ENCODE measurements around the gene SPINT1.

DNA sequence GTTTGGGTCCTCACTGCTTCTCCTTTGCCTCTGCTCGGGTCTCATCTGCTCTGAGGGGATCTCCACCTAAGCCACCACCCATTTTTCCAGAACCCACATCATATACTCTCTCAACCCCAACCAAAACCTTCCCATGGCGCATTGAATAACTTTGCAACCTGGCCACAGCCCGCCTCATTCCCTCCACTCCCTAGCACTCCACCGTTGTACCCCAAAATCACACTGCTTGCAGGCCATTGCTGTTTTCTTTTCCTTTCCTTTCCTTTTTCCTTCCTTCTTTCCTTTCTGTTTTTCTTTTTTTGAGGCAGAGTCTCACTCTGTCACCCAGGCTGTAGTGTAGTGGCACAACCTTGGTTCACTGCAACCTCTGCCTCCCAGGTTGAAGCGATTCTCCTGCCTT, 47.3 kb downstream of the SPINT1 start:
- no peak for TF ChIP-seq JUND (IDR thresholded peaks at IDR 0.05)
- TF ChIP-seq, protein P1, sequence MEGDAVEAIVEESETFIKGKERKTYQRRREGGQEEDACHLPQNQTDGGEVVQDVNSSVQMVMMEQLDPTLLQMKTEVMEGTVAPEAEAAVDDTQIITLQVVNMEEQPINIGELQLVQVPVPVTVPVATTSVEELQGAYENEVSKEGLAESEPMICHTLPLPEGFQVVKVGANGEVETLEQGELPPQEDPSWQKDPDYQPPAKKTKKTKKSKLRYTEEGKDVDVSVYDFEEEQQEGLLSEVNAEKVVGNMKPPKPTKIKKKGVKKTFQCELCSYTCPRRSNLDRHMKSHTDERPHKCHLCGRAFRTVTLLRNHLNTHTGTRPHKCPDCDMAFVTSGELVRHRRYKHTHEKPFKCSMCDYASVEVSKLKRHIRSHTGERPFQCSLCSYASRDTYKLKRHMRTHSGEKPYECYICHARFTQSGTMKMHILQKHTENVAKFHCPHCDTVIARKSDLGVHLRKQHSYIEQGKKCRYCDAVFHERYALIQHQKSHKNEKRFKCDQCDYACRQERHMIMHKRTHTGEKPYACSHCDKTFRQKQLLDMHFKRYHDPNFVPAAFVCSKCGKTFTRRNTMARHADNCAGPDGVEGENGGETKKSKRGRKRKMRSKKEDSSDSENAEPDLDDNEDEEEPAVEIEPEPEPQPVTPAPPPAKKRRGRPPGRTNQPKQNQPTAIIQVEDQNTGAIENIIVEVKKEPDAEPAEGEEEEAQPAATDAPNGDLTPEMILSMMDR (IDR thresholded peaks at IDR 0.05; ENCODE audit: low read depth, low read length, missing input control): no peak
- TF ChIP-seq, protein P2, sequence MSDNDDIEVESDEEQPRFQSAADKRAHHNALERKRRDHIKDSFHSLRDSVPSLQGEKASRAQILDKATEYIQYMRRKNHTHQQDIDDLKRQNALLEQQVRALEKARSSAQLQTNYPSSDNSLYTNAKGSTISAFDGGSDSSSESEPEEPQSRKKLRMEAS (IDR thresholded peaks at IDR 0.05): no peak
- TF ChIP-seq, protein P3, sequence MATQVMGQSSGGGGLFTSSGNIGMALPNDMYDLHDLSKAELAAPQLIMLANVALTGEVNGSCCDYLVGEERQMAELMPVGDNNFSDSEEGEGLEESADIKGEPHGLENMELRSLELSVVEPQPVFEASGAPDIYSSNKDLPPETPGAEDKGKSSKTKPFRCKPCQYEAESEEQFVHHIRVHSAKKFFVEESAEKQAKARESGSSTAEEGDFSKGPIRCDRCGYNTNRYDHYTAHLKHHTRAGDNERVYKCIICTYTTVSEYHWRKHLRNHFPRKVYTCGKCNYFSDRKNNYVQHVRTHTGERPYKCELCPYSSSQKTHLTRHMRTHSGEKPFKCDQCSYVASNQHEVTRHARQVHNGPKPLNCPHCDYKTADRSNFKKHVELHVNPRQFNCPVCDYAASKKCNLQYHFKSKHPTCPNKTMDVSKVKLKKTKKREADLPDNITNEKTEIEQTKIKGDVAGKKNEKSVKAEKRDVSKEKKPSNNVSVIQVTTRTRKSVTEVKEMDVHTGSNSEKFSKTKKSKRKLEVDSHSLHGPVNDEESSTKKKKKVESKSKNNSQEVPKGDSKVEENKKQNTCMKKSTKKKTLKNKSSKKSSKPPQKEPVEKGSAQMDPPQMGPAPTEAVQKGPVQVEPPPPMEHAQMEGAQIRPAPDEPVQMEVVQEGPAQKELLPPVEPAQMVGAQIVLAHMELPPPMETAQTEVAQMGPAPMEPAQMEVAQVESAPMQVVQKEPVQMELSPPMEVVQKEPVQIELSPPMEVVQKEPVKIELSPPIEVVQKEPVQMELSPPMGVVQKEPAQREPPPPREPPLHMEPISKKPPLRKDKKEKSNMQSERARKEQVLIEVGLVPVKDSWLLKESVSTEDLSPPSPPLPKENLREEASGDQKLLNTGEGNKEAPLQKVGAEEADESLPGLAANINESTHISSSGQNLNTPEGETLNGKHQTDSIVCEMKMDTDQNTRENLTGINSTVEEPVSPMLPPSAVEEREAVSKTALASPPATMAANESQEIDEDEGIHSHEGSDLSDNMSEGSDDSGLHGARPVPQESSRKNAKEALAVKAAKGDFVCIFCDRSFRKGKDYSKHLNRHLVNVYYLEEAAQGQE (IDR thresholded peaks at IDR 0.05): no peak

All from liver (tissue), 3 donors.